Measurements from ENCODE around the gene ASH1L. TPM values are rescaled to one million over a fixed set of nuclear protein-coding genes. Genes with fewer than 3 reads are reported as not detected.

ASH1L gene
- total RNA-seq, 1 experiment from 2014 or later = 36.0 TPM

- DNase-seq = no peak
- CTCF ChIA-PET = interaction anchor here (0.6 kb wide), 1 partner anchor 88 kb away, joined by 3 read pairs; no protein-coding TSS in a partner anchor
These were observed 95.6 kb downstream of the ASH1L start for GRCh38 chr1:155466996-155467395.

GRCh38 chr1:155466617-155466972, 96.0 kb downstream of the ASH1L start:
- Histone ChIP-seq H3K9me2 (ENCODE audit: insufficient read depth) (no peaks in the 10 kb centered on the region), H3K27ac (no peak overlapping the region), H3K4me3 (no peak overlapping the region), H2AFZ (no peak overlapping the region), H3K4me1 (replicated peaks; ENCODE audit: insufficient read depth) (no peaks in the 10 kb centered on the region), H3K27me3 (ENCODE audit: insufficient read depth, low read depth) (no peaks in the 10 kb centered on the region), H3K36me3 (ENCODE audit: low read depth) (no peaks in the 10 kb centered on the region), H3K4me2 (no peak overlapping the region), H3K79me2 (ENCODE audit: low read depth) (peaks cover 6% of the 10 kb centered on the region; the same call in 1 of the 2 replicates), H3F3A (ENCODE audit: insufficient read depth, low read depth) (peaks cover 7% of the 10 kb centered on the region; the same call in 1 of the 2 replicates), H4K20me1 (ENCODE audit: insufficient read depth) (no peaks in the 10 kb centered on the region), H3K9me3 (ENCODE audit: insufficient read depth, low read depth) (peaks cover 4% of the 10 kb centered on the region; the same call in 1 of the 2 replicates)
- TF ChIP-seq CTCF (conservative IDR thresholded peaks at IDR 0.05) = no peak
- no peak for TF ChIP-seq EZH2 (IDR thresholded peaks at IDR 0.05; ENCODE audit: low read depth)
- intact Hi-C loops (cut with micrococcal nuclease; ENCODE audit: unreplicated experiment) = no loop called here
- no peak for DNase-seq
- BruUV-seq (replicated peaks) = no TSS peak
- ChIA-PET POLR2A (ENCODE audit: unreplicated experiment) (no interaction called here), CTCF (interaction anchor here (0.6 kb wide), 1 partner anchor 88 kb away, joined by 3 read pairs; no protein-coding TSS in a partner anchor)

More at GRCh38 chr1:155466996-155467395, 95.6 kb downstream of the ASH1L start:
- BruUV-seq (replicated peaks) = no TSS peak
- peaks cover 7% of the 10 kb centered on the region; the same call in 1 of the 2 replicates for H3F3A ChIP-seq (ENCODE audit: insufficient read depth, low read depth)
- no peak overlapping the region for H3K4me3 ChIP-seq
- no peak overlapping the region for H3K4me2 ChIP-seq
- H3K79me2 ChIP-seq (ENCODE audit: low read depth) = peaks cover 6% of the 10 kb centered on the region; the same call in 1 of the 2 replicates
- POLR2A ChIA-PET (ENCODE audit: unreplicated experiment) = no interaction called here
- H3K9me3 ChIP-seq (ENCODE audit: insufficient read depth, low read depth) = peaks cover 6% of the 10 kb centered on the region; the same call in 1 of the 2 replicates
- no peaks in the 10 kb centered on the region for H4K20me1 ChIP-seq (ENCODE audit: insufficient read depth)
- no peaks in the 10 kb centered on the region for H3K36me3 ChIP-seq (ENCODE audit: low read depth)
- H3K27ac ChIP-seq = no peak overlapping the region
- H3K4me1 ChIP-seq (replicated peaks; ENCODE audit: insufficient read depth) = no peaks in the 10 kb centered on the region
- H3K27me3 ChIP-seq (ENCODE audit: insufficient read depth, low read depth) = no peaks in the 10 kb centered on the region
- no peaks in the 10 kb centered on the region for H3K9me2 ChIP-seq (ENCODE audit: insufficient read depth)
- H2AFZ ChIP-seq = no peak overlapping the region
- intact Hi-C loops (cut with micrococcal nuclease; ENCODE audit: unreplicated experiment) = no loop called here
- TF ChIP-seq CTCF (conservative IDR thresholded peaks at IDR 0.05) (no peak), EZH2 (IDR thresholded peaks at IDR 0.05; ENCODE audit: low read depth) (no peak)

- no peaks in the 10 kb centered on the region for H3K4me1 ChIP-seq (replicated peaks; ENCODE audit: insufficient read depth)
- H4K20me1 ChIP-seq (ENCODE audit: insufficient read depth) = no peaks in the 10 kb centered on the region
- no peaks in the 10 kb centered on the region for H3K79me2 ChIP-seq (ENCODE audit: low read depth)
- ChIA-PET CTCF (no interaction called here), POLR2A (ENCODE audit: unreplicated experiment) (no interaction called here)
- no TSS peak for BruUV-seq (replicated peaks)
- H3K27me3 ChIP-seq (ENCODE audit: insufficient read depth, low read depth) = no peaks in the 10 kb centered on the region
- H3K36me3 ChIP-seq (ENCODE audit: low read depth) = peaks cover 7% of the 10 kb centered on the region; the same call in 1 of the 2 replicates
- H2AFZ ChIP-seq = no peak overlapping the region
- no peak overlapping the region for H3K27ac ChIP-seq
- DNase-seq = no peak
- no peaks in the 10 kb centered on the region for H3K9me3 ChIP-seq (ENCODE audit: insufficient read depth, low read depth)
- TF ChIP-seq CTCF (conservative IDR thresholded peaks at IDR 0.05) (no peak), EZH2 (IDR thresholded peaks at IDR 0.05; ENCODE audit: low read depth) (no peak)
- no peaks in the 10 kb centered on the region for H3K9me2 ChIP-seq (ENCODE audit: insufficient read depth)
- intact Hi-C loops (cut with micrococcal nuclease; ENCODE audit: unreplicated experiment) = no loop called here
- no peak overlapping the region for H3K4me3 ChIP-seq
- no peak overlapping the region for H3K4me2 ChIP-seq
- peaks cover 7% of the 10 kb centered on the region; the same call in 1 of the 2 replicates for H3F3A ChIP-seq (ENCODE audit: insufficient read depth, low read depth)
These were observed 98.5 kb downstream of the ASH1L start for GRCh38 chr1:155463865-155464650.

Measured in PC-9 (cell line).